NCI-H345 treated with DMSO at 0.1 percent for 48 hours (cell line): ENCODE results near the gene CAPNS1.

Experiments
- DNase-seq: peaks from one replicate; lab custom pipeline; 2025; ENCODE audit not compliant: unreplicated experiment; lab: John Stamatoyannopoulos, UW

CAPNS1 gene

GRCh38 chr19:36139473-36140303, at the start of gene CAPNS1:
Gene CAPNS1, plus strand, starts transcription at chr19:36140066. Its CDS starts 946 bp downstream, at chr19:36141012.
- DNase-seq = peak; percentile 99

GRCh38 chr19:36090910-36091695, 48.8 kb upstream of the CAPNS1 start:
- no peak for DNase-seq

DNA sequence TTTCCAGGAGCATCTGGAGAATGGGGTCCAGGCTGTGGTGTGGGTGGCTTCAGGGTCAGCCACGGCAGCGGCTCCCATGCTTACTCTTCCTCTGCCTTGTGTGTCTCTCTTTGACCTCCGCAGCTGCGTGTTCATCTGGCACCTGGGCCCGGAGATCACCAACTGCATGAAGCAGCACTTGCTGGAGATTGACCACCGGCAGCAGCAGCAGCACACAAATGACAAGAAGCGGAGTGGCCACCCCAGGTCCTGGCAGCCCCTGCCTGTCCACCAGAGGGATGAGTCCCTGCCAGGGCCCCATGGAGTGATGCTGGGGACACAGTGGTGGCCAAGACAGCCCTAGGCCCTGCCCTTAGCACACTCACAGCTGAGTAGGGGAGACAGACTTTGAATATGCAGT, 47.3 kb upstream of the CAPNS1 start:
- no peak for DNase-seq

GRCh38 chr19:36093146-36093662, 46.7 kb upstream of the CAPNS1 start:
- no peak for DNase-seq

DNA sequence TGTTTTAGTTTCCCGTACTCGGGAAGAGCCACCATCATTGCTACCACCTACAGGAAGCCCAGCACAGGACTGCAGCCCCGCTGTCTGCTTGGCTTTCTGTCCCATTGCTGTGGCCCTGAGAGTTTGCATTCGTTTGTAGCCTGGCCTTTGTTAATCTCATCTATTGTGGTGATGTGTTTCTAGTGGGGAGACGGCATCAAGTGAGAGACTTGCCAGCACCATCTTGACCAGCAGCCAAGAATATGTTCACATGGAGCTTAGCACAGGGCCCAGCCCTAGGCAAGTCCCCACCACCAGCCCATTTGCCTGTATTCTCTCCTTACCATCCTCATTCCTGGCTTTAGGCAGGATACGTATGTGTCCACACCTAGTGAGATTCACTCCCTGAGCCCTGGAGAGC, 46.2 kb upstream of the CAPNS1 start:
- DNase-seq = no peak

DNA sequence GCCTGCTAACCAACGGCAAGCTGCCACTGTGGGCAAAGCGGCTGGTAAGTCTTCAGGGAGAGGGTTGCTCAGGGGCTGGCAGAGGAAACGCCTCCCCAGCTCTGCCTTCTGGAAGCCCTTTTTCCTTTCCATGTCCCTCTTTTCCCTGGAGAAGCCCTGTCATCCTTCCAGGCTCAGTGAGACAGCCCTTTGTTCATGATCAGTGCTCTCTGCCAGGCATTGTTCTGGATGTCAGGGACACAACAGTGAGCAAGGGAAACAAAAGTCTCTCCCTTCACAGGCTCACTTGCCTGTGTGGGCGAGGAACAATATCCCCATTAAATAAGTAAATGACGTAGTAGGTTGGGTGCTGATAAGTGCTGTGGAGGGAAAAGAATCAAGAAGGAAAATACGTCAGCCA, 42.8 kb upstream of the CAPNS1 start:
- DNase-seq = no peak

DNA sequence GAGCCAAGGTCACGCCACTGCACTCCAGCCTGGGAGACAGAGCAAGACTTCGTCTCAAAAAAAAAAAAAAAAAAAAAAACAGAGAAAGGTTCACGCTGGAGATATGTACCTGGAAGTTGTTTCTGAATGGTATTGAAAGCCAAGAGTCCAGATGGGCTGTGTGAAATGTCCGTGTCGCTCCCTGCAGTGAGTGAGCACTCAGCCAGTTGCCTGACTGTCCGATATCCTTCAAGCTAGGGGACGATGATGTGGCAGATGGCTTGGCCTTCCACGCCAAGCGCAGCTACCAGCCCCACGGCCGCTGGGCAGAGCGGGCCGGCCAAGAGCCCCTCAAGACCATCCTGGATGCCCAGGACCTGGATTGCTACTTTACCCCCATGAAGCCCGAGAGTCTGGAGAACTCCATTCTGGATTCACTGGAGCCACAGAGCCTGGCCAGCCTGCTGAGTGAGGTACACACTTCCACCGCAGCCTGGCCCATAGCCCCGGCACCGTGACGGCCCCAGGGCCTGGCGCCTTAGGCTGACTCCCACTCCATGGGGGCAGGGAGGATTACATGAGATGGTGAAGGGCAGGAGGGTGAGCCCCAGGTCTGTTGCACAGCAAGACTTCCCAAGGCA, 40.6 kb upstream of the CAPNS1 start:
- DNase-seq = no peak

GRCh38 chr19:36100476-36100875, 39.4 kb upstream of the CAPNS1 start:
- DNase-seq = no peak

DNA sequence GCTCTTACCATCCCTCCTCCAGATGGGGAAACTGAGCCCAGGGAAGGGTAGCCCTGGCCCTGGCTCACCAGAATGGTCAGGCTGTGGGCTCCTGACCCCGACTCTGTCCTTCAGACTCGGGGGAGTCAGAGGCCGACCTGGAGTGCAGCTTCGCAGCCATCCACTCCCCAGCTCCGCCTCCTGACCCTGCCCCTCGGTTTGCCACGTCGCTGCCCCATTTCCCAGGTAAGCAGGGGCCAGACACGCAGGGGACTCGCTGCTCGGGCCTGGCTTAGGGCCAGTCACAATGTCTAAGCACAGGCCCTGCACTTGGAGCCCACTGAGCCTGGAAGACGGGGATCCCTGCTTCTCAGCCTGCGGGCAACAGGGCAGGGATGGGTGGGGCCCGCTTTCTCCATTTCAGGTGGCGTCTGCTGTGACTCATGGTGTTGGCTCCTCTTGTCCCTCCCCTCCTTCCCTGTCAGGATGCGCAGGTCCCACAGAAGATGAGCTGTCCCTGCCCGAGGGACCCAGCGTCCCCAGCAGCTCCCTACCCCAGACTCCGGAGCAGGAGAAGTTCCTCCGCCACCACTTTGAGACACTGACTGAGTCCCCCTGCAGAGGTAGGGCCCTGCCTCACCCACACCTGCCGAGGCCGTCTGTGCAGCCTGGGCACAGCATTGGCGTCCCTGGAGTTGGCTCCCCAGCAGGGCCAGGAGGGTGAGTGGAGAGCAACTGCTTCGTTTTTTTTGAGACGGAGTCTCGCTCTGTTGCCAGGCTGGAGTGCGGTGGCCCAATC, 38.1 kb upstream of the CAPNS1 start:
- DNase-seq = no peak

DNA sequence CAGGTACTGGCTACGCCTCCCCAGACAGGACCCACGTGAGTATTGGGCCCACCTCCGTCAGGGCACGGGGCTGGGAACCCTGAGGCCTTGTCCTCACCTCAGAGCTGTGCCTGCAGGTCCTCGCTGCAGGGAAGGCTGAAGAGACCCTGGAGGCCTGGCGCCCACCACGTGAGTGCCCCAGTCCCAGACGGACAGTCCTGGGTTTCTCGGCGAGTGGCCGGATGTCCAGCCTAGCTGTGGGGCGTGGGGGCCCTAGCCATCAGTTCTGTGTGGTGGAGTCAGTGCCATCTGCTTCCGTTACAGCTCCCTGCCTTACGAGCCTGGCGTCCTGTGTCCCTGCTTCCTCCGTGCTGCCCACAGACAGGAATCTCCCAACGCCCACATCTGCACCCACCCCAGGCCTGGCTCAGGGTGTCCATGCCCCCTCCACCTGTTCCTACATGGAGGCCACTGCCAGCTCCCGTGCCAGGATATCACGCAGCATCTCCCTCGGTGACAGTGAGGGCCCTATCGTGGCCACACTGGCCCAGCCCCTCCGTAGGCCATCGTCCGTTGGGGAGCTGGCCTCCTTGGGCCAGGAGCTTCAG, 36.7 kb upstream of the CAPNS1 start:
- DNase-seq = no peak

DNA sequence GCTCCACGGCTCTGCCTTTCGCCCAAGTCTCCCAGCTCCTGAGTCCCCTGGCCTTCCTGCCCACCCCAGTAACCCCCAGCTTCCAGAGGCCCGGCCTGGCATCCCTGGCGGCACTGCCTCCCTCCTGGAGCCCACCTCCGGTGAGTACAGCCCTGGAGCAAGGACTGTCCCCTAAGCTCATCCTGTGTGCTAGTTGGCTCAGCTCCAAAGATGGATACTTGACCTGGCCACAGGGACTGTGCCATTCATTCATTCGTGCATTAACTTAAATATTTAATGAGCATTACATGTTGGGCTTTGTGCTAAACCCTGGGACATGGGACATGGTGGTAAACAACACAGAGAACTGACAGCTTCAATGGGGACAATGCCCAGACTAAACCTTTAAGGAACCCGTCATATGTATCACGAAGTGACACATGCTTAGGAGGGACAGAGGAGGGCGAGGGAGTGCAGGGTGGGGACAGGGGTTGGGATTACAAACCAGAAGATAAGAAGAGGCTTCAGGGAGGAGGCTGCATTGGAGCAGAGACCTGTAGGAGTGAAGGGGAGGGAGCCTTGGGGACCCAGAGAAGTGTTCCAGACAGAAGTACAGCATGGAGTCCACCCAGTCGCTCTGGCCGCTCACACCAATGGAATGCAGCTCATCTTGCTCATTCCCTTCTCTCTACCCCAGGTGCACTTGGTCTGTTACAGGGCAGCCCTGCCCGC, 35.9 kb upstream of the CAPNS1 start:
- no peak for DNase-seq

GRCh38 chr19:36106441-36106840, 33.4 kb upstream of the CAPNS1 start:
- DNase-seq = no peak

GRCh38 chr19:36106991-36107390, 32.9 kb upstream of the CAPNS1 start:
- no peak for DNase-seq

DNA sequence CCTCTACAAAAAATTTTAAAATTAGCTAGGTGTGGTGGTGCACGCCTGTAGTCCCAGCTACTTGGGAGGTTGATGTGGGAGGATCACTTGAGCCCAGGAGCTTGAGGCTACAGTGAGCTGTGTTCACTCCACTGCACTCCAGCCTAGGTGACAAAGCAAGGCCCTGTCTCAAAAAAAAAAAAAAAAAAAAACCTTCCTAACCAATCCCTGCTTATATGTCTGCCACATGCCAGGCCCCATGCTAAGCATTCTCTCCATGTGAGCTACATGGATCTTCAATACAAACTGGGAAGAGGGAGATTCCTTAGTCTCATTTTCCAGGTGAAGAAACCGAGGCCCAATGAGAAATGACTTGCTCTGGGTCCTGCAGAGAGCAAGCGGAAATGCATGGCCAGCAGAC, 31.2 kb upstream of the CAPNS1 start:
- DNase-seq = no peak

DNA sequence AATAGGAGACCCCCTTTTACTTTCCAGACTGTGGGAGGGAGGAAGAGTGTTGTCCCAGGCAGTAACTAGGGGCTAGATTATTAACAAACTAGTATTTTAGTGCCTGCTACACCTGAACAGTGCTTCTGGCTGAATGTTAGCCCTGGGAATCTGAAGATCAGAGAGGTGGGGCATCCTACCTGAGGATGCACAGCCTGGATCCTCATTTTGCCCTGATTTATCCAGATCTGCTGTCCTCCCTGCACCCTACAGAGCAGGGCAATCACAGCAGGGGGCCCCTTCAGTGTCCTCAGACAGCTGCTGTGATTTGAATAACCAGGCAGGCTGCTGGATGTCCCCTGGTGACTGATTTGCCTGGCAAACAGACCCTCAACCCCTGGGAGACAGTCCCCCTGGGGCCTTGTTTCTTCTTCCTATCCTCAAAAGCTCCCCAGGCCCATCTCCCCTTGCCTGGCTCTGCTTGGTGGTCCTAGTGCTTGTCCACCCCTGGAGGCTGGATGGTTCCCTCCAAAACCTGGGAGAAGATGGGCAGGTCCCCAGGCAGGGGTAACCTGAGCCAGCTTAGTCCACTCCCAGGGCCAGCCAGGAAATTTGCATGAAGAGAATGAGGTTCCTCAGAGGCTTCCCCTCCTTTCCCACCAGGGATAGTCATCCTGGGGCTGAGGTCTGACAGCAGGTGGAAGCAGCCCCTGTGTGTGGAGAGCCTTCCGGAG, 29.2 kb upstream of the CAPNS1 start, which contains the start of gene OVOL3:
Gene OVOL3 (plus strand): TSS at position 657 of the 713 bp plus-strand sequence. CDS start 60 bp downstream, outside the sequence.
- DNase-seq = no peak

DNA sequence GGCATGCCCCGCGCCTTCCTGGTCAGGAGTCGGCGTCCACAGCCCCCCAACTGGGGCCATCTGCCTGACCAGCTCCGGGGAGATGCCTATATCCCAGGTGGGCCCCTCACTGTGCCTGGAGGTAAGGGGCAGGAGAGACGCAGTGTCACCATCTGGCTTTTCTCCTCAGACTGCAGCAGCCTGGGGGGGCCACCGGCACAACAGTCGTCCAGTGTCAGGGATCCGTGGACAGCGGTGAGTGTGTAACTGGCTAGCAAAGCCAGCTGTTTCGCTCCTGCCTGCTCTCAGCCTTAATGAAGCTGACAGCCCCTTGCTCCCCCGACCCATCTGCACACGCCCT, 28.7 kb upstream of the CAPNS1 start:
- DNase-seq = no peak

DNA sequence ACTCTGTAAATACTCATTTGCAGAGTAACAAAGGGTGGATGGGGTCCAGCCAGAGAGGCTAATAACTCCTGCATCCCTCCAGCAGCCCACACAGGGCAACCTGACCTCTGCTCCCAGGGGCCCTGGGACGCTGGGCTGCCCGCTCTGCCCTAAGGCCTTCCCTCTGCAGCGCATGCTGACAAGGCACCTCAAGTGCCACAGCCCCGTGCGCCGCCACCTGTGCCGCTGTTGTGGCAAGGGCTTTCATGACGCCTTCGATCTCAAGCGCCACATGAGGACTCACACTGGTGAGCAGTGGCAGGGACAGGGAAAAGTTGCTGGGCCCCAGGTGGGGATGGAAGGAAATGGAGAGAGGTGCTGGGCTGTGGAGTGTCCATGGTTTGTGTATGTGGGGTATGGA, 27.2 kb upstream of the CAPNS1 start:
- no peak for DNase-seq

- no peak for DNase-seq
These were observed 26.4 kb upstream of the CAPNS1 start for GRCh38 chr19:36113425-36113824.
